ENCODE results near the gene MMP7. TPM values are rescaled to one million over a fixed set of nuclear protein-coding genes. Genes with fewer than 3 reads are reported as not detected.

MMP7 gene
- total RNA-seq, 1 experiment from 2014 or later, result 0.61 TPM

DNA sequence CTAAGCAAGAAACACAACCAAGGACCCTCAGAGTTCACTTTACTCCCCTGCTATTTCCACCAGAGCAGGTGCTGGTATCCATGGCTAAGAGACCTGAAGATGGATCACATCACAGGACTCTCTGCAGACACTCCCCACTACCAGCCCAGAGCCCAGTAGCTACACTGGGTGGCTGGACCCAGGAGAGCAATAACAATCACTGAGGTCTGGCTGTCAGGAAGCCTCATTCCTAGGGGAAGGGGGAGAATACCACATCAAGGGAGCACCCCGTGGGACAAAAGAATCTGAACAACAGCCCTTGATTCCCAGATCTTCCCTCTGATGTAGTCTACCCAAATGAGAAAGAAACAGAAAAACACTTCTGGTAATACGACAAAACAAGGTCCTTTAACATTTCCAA, 9.0 kb upstream of the MMP7 start:
- ChIA-PET CTCF (interaction anchor here (1.5 kb wide), 2 partner anchors 21 to 245 kb away, joined by 3 read pairs; no protein-coding TSS in a partner anchor), RAD21 (ENCODE audit: low non-redundant PET in 1 of 2, low total read pairs in 2 of 2, uncharacterized antibody in 2 of 2, unreplicated experiment in 2 of 2) (no interaction called here), POLR2A (no interaction called here)
- no peak overlapping the region for H3K9ac ChIP-seq (ENCODE audit: low read length)
- TF ChIP-seq POLR2A (IDR thresholded peaks at IDR 0.05; ENCODE audit: borderline replicate concordance, extremely low read depth, insufficient read depth, insufficient read length) (no peak), SRF (IDR thresholded peaks at IDR 0.05; ENCODE audit: low read depth) (no peak), ZNF274 (IDR thresholded peaks at IDR 0.05; ENCODE audit: low read depth, low read length) (no peak), EZH2phosphoT487 (IDR thresholded peaks at IDR 0.05; ENCODE audit: borderline replicate concordance) (no peak), EZH2 (IDR thresholded peaks at IDR 0.05) (no peak), ELF1 (IDR thresholded peaks at IDR 0.05; ENCODE audit: borderline replicate concordance, low read depth) (no peak), CEBPB (IDR thresholded peaks at IDR 0.05; ENCODE audit: low read depth) (no peak), RAD21 (IDR thresholded peaks at IDR 0.05; ENCODE audit: low read depth) (no peak), CTCF (IDR thresholded peaks at IDR 0.05 in 2 of 3, conservative IDR thresholded peaks at IDR 0.05 in 1 of 3; ENCODE audit: borderline replicate concordance in 1 of 3, insufficient read depth in 1 of 3, low read depth in 2 of 3, low read length in 2 of 3) (no peak), ZFX (IDR thresholded peaks at IDR 0.05) (no peak), YY1 (IDR thresholded peaks at IDR 0.05; ENCODE audit: extremely low read depth, insufficient replicate concordance, low read depth, low read length) (no peak), ZBTB33 (IDR thresholded peaks at IDR 0.05; ENCODE audit: extremely low read depth, insufficient replicate concordance, low read length) (no peak), MAX (IDR thresholded peaks at IDR 0.05) (no peak), TCF7L2 (IDR thresholded peaks at IDR 0.05; ENCODE audit: borderline replicate concordance, extremely low read depth, insufficient read depth, insufficient read length) (no peak), EGR1 (IDR thresholded peaks at IDR 0.05; ENCODE audit: low read depth) (no peak), CBX3 (IDR thresholded peaks at IDR 0.05; ENCODE audit: low read depth) (no peak)
- TF ChIP-seq, protein P1, sequence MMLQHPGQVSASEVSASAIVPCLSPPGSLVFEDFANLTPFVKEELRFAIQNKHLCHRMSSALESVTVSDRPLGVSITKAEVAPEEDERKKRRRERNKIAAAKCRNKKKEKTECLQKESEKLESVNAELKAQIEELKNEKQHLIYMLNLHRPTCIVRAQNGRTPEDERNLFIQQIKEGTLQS (IDR thresholded peaks at IDR 0.05), result no peak
- TF ChIP-seq, protein P2, sequence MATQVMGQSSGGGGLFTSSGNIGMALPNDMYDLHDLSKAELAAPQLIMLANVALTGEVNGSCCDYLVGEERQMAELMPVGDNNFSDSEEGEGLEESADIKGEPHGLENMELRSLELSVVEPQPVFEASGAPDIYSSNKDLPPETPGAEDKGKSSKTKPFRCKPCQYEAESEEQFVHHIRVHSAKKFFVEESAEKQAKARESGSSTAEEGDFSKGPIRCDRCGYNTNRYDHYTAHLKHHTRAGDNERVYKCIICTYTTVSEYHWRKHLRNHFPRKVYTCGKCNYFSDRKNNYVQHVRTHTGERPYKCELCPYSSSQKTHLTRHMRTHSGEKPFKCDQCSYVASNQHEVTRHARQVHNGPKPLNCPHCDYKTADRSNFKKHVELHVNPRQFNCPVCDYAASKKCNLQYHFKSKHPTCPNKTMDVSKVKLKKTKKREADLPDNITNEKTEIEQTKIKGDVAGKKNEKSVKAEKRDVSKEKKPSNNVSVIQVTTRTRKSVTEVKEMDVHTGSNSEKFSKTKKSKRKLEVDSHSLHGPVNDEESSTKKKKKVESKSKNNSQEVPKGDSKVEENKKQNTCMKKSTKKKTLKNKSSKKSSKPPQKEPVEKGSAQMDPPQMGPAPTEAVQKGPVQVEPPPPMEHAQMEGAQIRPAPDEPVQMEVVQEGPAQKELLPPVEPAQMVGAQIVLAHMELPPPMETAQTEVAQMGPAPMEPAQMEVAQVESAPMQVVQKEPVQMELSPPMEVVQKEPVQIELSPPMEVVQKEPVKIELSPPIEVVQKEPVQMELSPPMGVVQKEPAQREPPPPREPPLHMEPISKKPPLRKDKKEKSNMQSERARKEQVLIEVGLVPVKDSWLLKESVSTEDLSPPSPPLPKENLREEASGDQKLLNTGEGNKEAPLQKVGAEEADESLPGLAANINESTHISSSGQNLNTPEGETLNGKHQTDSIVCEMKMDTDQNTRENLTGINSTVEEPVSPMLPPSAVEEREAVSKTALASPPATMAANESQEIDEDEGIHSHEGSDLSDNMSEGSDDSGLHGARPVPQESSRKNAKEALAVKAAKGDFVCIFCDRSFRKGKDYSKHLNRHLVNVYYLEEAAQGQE (IDR thresholded peaks at IDR 0.05; ENCODE audit: low read depth), result no peak
- no peaks in the 10 kb centered on the region for H3K79me2 ChIP-seq (ENCODE audit: insufficient read depth, low read length)
- H2AFZ ChIP-seq (ENCODE audit: low read depth, low read length, poor library complexity, severe bottlenecking), result no peak overlapping the region
- no peaks in the 10 kb centered on the region for H3K9me3 ChIP-seq (ENCODE audit: control insufficient read depth in 1 of 2, insufficient read depth in 1 of 2, low read depth in 1 of 2, low read length in 2 of 2)
- no peak overlapping the region for H3K27ac ChIP-seq (ENCODE audit: low read depth, low read length)
- intact Hi-C loops (cut with micrococcal nuclease), result no loop called here
- BruUV-seq (replicated peaks), result no TSS peak
- DNase-seq (ENCODE audit: low read depth, low spot score) (no peak), ATAC-seq (no peak; the same call in 1 of the 2 replicates)
- H3K4me3 ChIP-seq (replicated peaks in 1 of 2; ENCODE audit: low read depth in 1 of 2, low read length in 2 of 2), result no peak overlapping the region
- no peaks in the 10 kb centered on the region for H3K27me3 ChIP-seq (ENCODE audit: insufficient read depth, low read length)
- no peaks in the 10 kb centered on the region for H3K9me2 ChIP-seq (ENCODE audit: insufficient read depth)
- no peaks in the 10 kb centered on the region for H3K36me3 ChIP-seq (ENCODE audit: control insufficient read depth in 1 of 2, insufficient read depth in 2 of 2, low read length in 2 of 2)
- H4K20me1 ChIP-seq (ENCODE audit: insufficient read depth), result no peaks in the 10 kb centered on the region
- H3K4me1 ChIP-seq (ENCODE audit: control insufficient read depth in 1 of 2, insufficient read depth in 2 of 2, low read length in 2 of 2), result peaks cover 0 to 8% of the 10 kb centered on the region in 2 experiments; a peak in 1 of 4 replicates
- no peak overlapping the region for H3K4me2 ChIP-seq (ENCODE audit: low read length)
